HEK293 (cell line): ENCODE data around the gene DUSP1.

Experiments used
- CTCF ChIA-PET: fragments of 350-600 bp; formaldehyde crosslinking; extraction: SDS; loops from one replicate; lab custom pipeline; 2021; ENCODE audit warnings: antibody characterized with exemption; lab: Yijun Ruan, JAX
- POLR2A ChIA-PET: fragments of 300-600 bp; formaldehyde crosslinking; extraction: SDS; loops from one replicate; lab custom pipeline; 2020; ENCODE audit warnings: antibody characterized with exemption, inconsistent platforms; lab: Yijun Ruan, JAX
- H3K27ac ChIP-seq: fragments of 200-500 bp; sonication (Bioruptor generic); 2 replicates; pipeline ENCODE4 v1.5.1; 2014; ENCODE audit warnings: low read depth, low read length, control low read depth, inconsistent platforms; ENCODE audit errors: extremely low read depth
- H3K36me3 ChIP-seq, 2 experiments: fragments of 200-500 bp in 1 of 2; sonication (Bioruptor generic) in 1 of 2; 1 replicate in 1 of 2; 2 replicates in 1 of 2; pipeline ENCODE4 v1.5.1; 2014 to 2017; ENCODE audit warnings: inconsistent platforms in 2 of 2, low read length in 2 of 2; ENCODE audit not compliant: control insufficient read depth in 2 of 2, insufficient read depth in 1 of 2
- H3K4me1 ChIP-seq: fragments of 200-500 bp; sonication (Bioruptor generic); 2 replicates; pipeline ENCODE4 v1.5.1; 2014; ENCODE audit warnings: mild to moderate bottlenecking, low read length, inconsistent platforms; ENCODE audit not compliant: control insufficient read depth, insufficient read depth
- H3K4me3 ChIP-seq: 2 replicates; pipeline ENCODE4 v1.5.1; 2011; ENCODE audit warnings: low read depth, mild to moderate bottlenecking, control low read depth, low read length, moderate library complexity
- H3K9me3 ChIP-seq: fragments of 200-500 bp; sonication (Bioruptor generic); 2 replicates; pipeline ENCODE4 v1.5.1; 2014; ENCODE audit warnings: low read depth, low read length, inconsistent platforms; ENCODE audit not compliant: control insufficient read depth, insufficient read depth
- KLF1 ChIP-seq: fragments of 450-650 bp; formaldehyde crosslinking; IDR thresholded peaks from 2 replicates; pipeline ENCODE4 v1.5.1; 2016; ENCODE audit warnings: missing biosample characterization, missing genetic modification characterization
- KLF17 ChIP-seq: fragments of 450-650 bp; formaldehyde crosslinking; IDR thresholded peaks from 2 replicates; pipeline ENCODE4 v1.5.1; 2016; ENCODE audit warnings: missing biosample characterization, missing genetic modification characterization
- MZF1 ChIP-seq: fragments of 450-650 bp; formaldehyde crosslinking; IDR thresholded peaks from 2 replicates; pipeline ENCODE4 v1.5.1; 2017; ENCODE audit warnings: missing biosample characterization, missing genetic modification characterization, borderline replicate concordance
- PRDM4 ChIP-seq: fragments of 450-650 bp; formaldehyde crosslinking; IDR thresholded peaks from 2 replicates; pipeline ENCODE4 v1.5.1; 2017; ENCODE audit warnings: missing biosample characterization, missing genetic modification characterization
- SP2 ChIP-seq: fragments of 450-650 bp; formaldehyde crosslinking; IDR thresholded peaks from 2 replicates; pipeline ENCODE4 v1.5.1; 2016; ENCODE audit warnings: missing biosample characterization, missing genetic modification characterization
- ZBTB26 ChIP-seq: fragments of 450-650 bp; formaldehyde crosslinking; optimal IDR thresholded peaks from 2 replicates; pipeline ENCODE3; 2016; ENCODE audit warnings: missing biosample characterization, mild to moderate bottlenecking, missing genetic modification characterization
- ZNF10 ChIP-seq: fragments of 450-650 bp; formaldehyde crosslinking; IDR thresholded peaks from 2 replicates; pipeline ENCODE4 v1.5.1; 2017; ENCODE audit warnings: missing biosample characterization, missing genetic modification characterization
- ZNF112 ChIP-seq: fragments of 450-650 bp; formaldehyde crosslinking; IDR thresholded peaks from 2 replicates; pipeline ENCODE4 v1.5.0; 2017; ENCODE audit warnings: missing biosample characterization, missing genetic modification characterization
- ZNF121 ChIP-seq: fragments of 450-650 bp; formaldehyde crosslinking; IDR thresholded peaks from 2 replicates; pipeline ENCODE4 v1.5.1; 2016; ENCODE audit warnings: missing biosample characterization, missing genetic modification characterization
- ZNF138 ChIP-seq: fragments of 450-650 bp; formaldehyde crosslinking; IDR thresholded peaks from 2 replicates; pipeline ENCODE4 v1.5.1; 2016; ENCODE audit warnings: missing biosample characterization, missing genetic modification characterization, borderline replicate concordance
- ZNF175 ChIP-seq: fragments of 450-650 bp; formaldehyde crosslinking; IDR thresholded peaks from 2 replicates; pipeline ENCODE4 v1.5.1; 2016; ENCODE audit warnings: missing biosample characterization, missing genetic modification characterization
- ZNF19 ChIP-seq: fragments of 450-650 bp; formaldehyde crosslinking; IDR thresholded peaks from 2 replicates; pipeline ENCODE4; 2016; ENCODE audit warnings: missing biosample characterization, missing genetic modification characterization, low read depth
- ZNF2 ChIP-seq: fragments of 450-650 bp; formaldehyde crosslinking; IDR thresholded peaks from 2 replicates; pipeline ENCODE4 v1.5.1; 2016; ENCODE audit warnings: missing biosample characterization, missing genetic modification characterization
- ZNF366 ChIP-seq: fragments of 450-650 bp; formaldehyde crosslinking; conservative IDR thresholded peaks from 2 replicates; pipeline ENCODE4 v1.5.1; 2016; ENCODE audit warnings: missing biosample characterization, missing genetic modification characterization
- ZNF391 ChIP-seq: fragments of 450-650 bp; formaldehyde crosslinking; IDR thresholded peaks from 2 replicates; pipeline ENCODE4 v1.5.1; 2016; ENCODE audit warnings: low read depth, missing biosample characterization, missing genetic modification characterization, borderline replicate concordance
- ZNF501 ChIP-seq: fragments of 450-650 bp; formaldehyde crosslinking; IDR thresholded peaks from 2 replicates; pipeline ENCODE4 v1.5.1; 2016; ENCODE audit warnings: missing biosample characterization, missing genetic modification characterization
- ZNF600 ChIP-seq: fragments of 450-650 bp; formaldehyde crosslinking; IDR thresholded peaks from 2 replicates; pipeline ENCODE4 v1.5.1; 2016; ENCODE audit warnings: missing biosample characterization, missing genetic modification characterization
- ZNF623 ChIP-seq: fragments of 450-650 bp; formaldehyde crosslinking; IDR thresholded peaks from 2 replicates; pipeline ENCODE4 v1.5.1; 2016; ENCODE audit warnings: missing biosample characterization, missing genetic modification characterization
- ZNF654 ChIP-seq: fragments of 450-650 bp; formaldehyde crosslinking; IDR thresholded peaks from 2 replicates; pipeline ENCODE4 v1.5.1; 2016; ENCODE audit warnings: low read depth, missing biosample characterization, missing genetic modification characterization
- ZNF792 ChIP-seq: fragments of 450-650 bp; formaldehyde crosslinking; IDR thresholded peaks from 2 replicates; pipeline ENCODE4 v1.5.1; 2016; ENCODE audit warnings: missing biosample characterization, missing genetic modification characterization

The DUSP1 gene

GRCh38 chr5:172807766-172808311, 36.8 kb upstream of the DUSP1 start (continued):
- TF ChIP-seq ZNF10 (tag by site-specific recombination) (no peak), ZNF600 (tag by site-specific recombination) (no peak), ZNF112 (no peak), ZNF138 (no peak), ZNF391 (tag by site-specific recombination) (no peak), ZNF19 (tag by site-specific recombination) (no peak), ZNF366 (no peak), ZNF792 (tag by site-specific recombination) (no peak), ZNF2 (tag by site-specific recombination) (no peak)

- POLR2A ChIA-PET: interaction anchor here (0.6 kb wide), 5 partner anchors 10 to 650 kb away, joined by 3 to 6 read pairs (median 3); no protein-coding TSS in a partner anchor
- no peaks in the 10 kb centered on the region for H3K9me3 ChIP-seq
- H3K27ac ChIP-seq: no peak overlapping the region
- CTCF ChIA-PET: no interaction called here
- H3K4me3 ChIP-seq: no peak overlapping the region
- no peak for TF ChIP-seq ZNF121
- 0 out of 2 replicates have a peak, but pooled peaks have one; percentile 47 for TF ChIP-seq KLF17 (tag by site-specific recombination)
- TF ChIP-seq, all 188 proteins: peak for 1
- Histone ChIP-seq H3K36me3 (no peaks in the 10 kb centered on the region), H3K4me1 (no peaks in the 10 kb centered on the region)
Measured at GRCh38 chr5:172806897-172807672, 36.1 kb upstream of the DUSP1 start.

- H3K4me1 ChIP-seq: no peaks in the 10 kb centered on the region
- TF ChIP-seq MZF1 (tag by site-specific recombination): no peak
- no peak for TF ChIP-seq ZNF623 (tag by site-specific recombination)
- no peak for TF ChIP-seq ZNF654 (tag by site-specific recombination)
- TF ChIP-seq PRDM4: no peak
- TF ChIP-seq SP2: no peak
- TF ChIP-seq KLF1: no peak
- TF ChIP-seq ZNF501 (tag by site-specific recombination): no peak
- no peak for TF ChIP-seq ZNF600 (tag by site-specific recombination)
- no peak for TF ChIP-seq ZNF175
- no peak for TF ChIP-seq ZBTB26
- H3K4me3 ChIP-seq: no peak overlapping the region
- H3K27ac ChIP-seq: no peak overlapping the region
- ChIA-PET POLR2A (no interaction called here), CTCF (interaction anchor here (1.0 kb wide), 1 partner anchor 429 kb away, joined by 3 read pairs; the partner anchor contains the start of gene NKX2-5)
- no peaks in the 10 kb centered on the region for H3K36me3 ChIP-seq
- no peaks in the 10 kb centered on the region for H3K9me3 ChIP-seq
Measured at GRCh38 chr5:172805736-172806255, 34.8 kb upstream of the DUSP1 start.
